ENCODE data around the gene CYP2A6. TPM values are rescaled to one million over a fixed set of nuclear protein-coding genes. Genes with fewer than 3 reads are reported as not detected.
"Not testable (repeated sequence)": the region's sequence is repeated elsewhere in the genome, so short reads cannot be mapped to it uniquely, and the experiment has no call there.

The CYP2A6 gene
- total RNA-seq, 1 experiment from 2014 or later = 0.28 TPM

GRCh38 chr19:40831502-40832430, 18.5 kb downstream of the CYP2A6 start:
- Mint-ChIP-seq H3K4me3 (no peak overlapping the region), H3K9me3 (no peaks in the 10 kb centered on the region), H3K27me3 (ENCODE audit: low read depth) (peaks cover 3% of the 10 kb centered on the region; the same call in 1 of the 2 replicates), H3K4me1 (no peaks in the 10 kb centered on the region), H3K27ac (no peak overlapping the region), H3K36me3 (ENCODE audit: insufficient read depth in 1 of 3, low read depth in 3 of 3) (no peaks in the 10 kb centered on the region; a peak in 1 of 7 replicates)
- H2AK5ac ChIP-seq (ENCODE audit: insufficient read length, low read length) = no peak overlapping the region
- H3K23ac ChIP-seq (ENCODE audit: insufficient read length, low read depth, low read length) = no peak overlapping the region
- no peak for TF ChIP-seq CTCF (conservative IDR thresholded peaks at IDR 0.05)
- H3K18ac ChIP-seq (ENCODE audit: insufficient read length, low read depth, low read length) = no peak overlapping the region
- no peaks in the 10 kb centered on the region for H3K4me1 ChIP-seq (ENCODE audit: insufficient read depth, low read length)
- H3K27me3 ChIP-seq (ENCODE audit: insufficient read depth, low read length) = no peaks in the 10 kb centered on the region
- H3K79me2 ChIP-seq (ENCODE audit: insufficient read depth, low read length) = no peaks in the 10 kb centered on the region
- no peak overlapping the region for H2BK12ac ChIP-seq (ENCODE audit: insufficient read length, low read depth, low read length)
- H3K9ac ChIP-seq (ENCODE audit: extremely low read depth, insufficient read length, low read length) = no peak overlapping the region
- H2BK20ac ChIP-seq (ENCODE audit: low read depth, low read length, poor library complexity, severe bottlenecking) = no peak overlapping the region
- H3K9me3 ChIP-seq (ENCODE audit: control insufficient read depth, low read depth, low read length) = no peaks in the 10 kb centered on the region
- no CpG with 5 or more reads among the region's 7 CpGs for WGBS (ENCODE audit: extremely low coverage, insufficient read length, low lambda C conversion rate)
- no peak overlapping the region for H3K4me2 ChIP-seq (ENCODE audit: insufficient read depth, insufficient read length, low read length)
- H4K8ac ChIP-seq (replicated peaks; ENCODE audit: insufficient read length, low read depth, low read length) = no peak overlapping the region
- H3K23me2 ChIP-seq (ENCODE audit: insufficient read length, low read depth, low read length, poor library complexity, severe bottlenecking) = no peaks in the 10 kb centered on the region
- no peak overlapping the region for H3K27ac ChIP-seq (ENCODE audit: insufficient read length, low read depth, low read length)
- H2BK5ac ChIP-seq (ENCODE audit: insufficient read length, low read length) = no peak overlapping the region
- no peak overlapping the region for H4K91ac ChIP-seq (ENCODE audit: insufficient read length, low read depth, low read length)
- H2BK120ac ChIP-seq (ENCODE audit: low read depth, low read length, poor library complexity, severe bottlenecking) = no peak overlapping the region
- no peak for DNase-seq
- no peak overlapping the region for H4K5ac ChIP-seq (ENCODE audit: insufficient read length, low read depth, low read length)
- H3T11ph ChIP-seq (ENCODE audit: low read length) = no peak overlapping the region
- H3K4ac ChIP-seq (ENCODE audit: low read depth, low read length) = no peak overlapping the region
- H3K79me1 ChIP-seq (ENCODE audit: insufficient read depth, low read depth, low read length, poor library complexity, severe bottlenecking) = no peaks in the 10 kb centered on the region
- no peak overlapping the region for H3K56ac ChIP-seq (ENCODE audit: insufficient read length, low read depth, low read length)
- H4K20me1 ChIP-seq (ENCODE audit: control insufficient read depth, insufficient read depth, insufficient read length) = peaks cover 2% of the 10 kb centered on the region
- H2AFZ ChIP-seq (ENCODE audit: low read length) = no peak overlapping the region
- no peak overlapping the region for H2BK15ac ChIP-seq (ENCODE audit: low read depth, low read length)
- H3K14ac ChIP-seq (ENCODE audit: insufficient read depth, low read length) = no peak overlapping the region

GRCh38 chr19:40830741-40831140, 19.5 kb downstream of the CYP2A6 start:
- H3K27ac ChIP-seq (ENCODE audit: insufficient read length, low read depth, low read length); H4K5ac ChIP-seq (ENCODE audit: insufficient read length, low read depth, low read length); H3K27me3 Mint-ChIP-seq (ENCODE audit: low read depth); H3K4me1 Mint-ChIP-seq; H3K9me3 ChIP-seq (ENCODE audit: control insufficient read depth, low read depth, low read length); H3K56ac ChIP-seq (ENCODE audit: insufficient read length, low read depth, low read length); H3K14ac ChIP-seq (ENCODE audit: insufficient read depth, low read length); H3K79me2 ChIP-seq (ENCODE audit: insufficient read depth, low read length); H3K4me2 ChIP-seq (ENCODE audit: insufficient read depth, insufficient read length, low read length); H3K79me1 ChIP-seq (ENCODE audit: insufficient read depth, low read depth, low read length, poor library complexity, severe bottlenecking); H3K18ac ChIP-seq (ENCODE audit: insufficient read length, low read depth, low read length); H3K9ac ChIP-seq (ENCODE audit: extremely low read depth, insufficient read length, low read length); H3K23me2 ChIP-seq (ENCODE audit: insufficient read length, low read depth, low read length, poor library complexity, severe bottlenecking); H3K4me1 ChIP-seq (ENCODE audit: insufficient read depth, low read length); H2BK5ac ChIP-seq (ENCODE audit: insufficient read length, low read length); H3T11ph ChIP-seq (ENCODE audit: low read length); H3K4ac ChIP-seq (ENCODE audit: low read depth, low read length); H4K8ac ChIP-seq (replicated peaks; ENCODE audit: insufficient read length, low read depth, low read length); H2BK15ac ChIP-seq (ENCODE audit: low read depth, low read length); H3K23ac ChIP-seq (ENCODE audit: insufficient read length, low read depth, low read length); H2BK20ac ChIP-seq (ENCODE audit: low read depth, low read length, poor library complexity, severe bottlenecking); H3K27me3 ChIP-seq (ENCODE audit: insufficient read depth, low read length); H2AFZ ChIP-seq (ENCODE audit: low read length); H3K9me3 Mint-ChIP-seq; H3K36me3 Mint-ChIP-seq (ENCODE audit: insufficient read depth in 1 of 3, low read depth in 3 of 3); H3K27ac Mint-ChIP-seq; H2BK12ac ChIP-seq (ENCODE audit: insufficient read length, low read depth, low read length); H3K4me3 Mint-ChIP-seq; H2AK5ac ChIP-seq (ENCODE audit: insufficient read length, low read length); H4K20me1 ChIP-seq (ENCODE audit: control insufficient read depth, insufficient read depth, insufficient read length); H2BK120ac ChIP-seq (ENCODE audit: low read depth, low read length, poor library complexity, severe bottlenecking); H4K91ac ChIP-seq (ENCODE audit: insufficient read length, low read depth, low read length): not testable (repeated sequence)
- no CpG with 5 or more reads among the region's 16 CpGs for WGBS (ENCODE audit: extremely low coverage, insufficient read length, low lambda C conversion rate)
- DNase-seq = peak; percentile 4
